LNCaP clone FGC (cell line): ENCODE data around the gene ZYG11B.
"Not testable (repeated sequence)": the region's sequence is repeated elsewhere in the genome, so short reads cannot be mapped to it uniquely, and the experiment has no call there.

Experiments
- DNase-seq: peaks from one replicate; pipeline ENCODE4 v3.0.0-alpha.2; 2011; ENCODE audit warnings: low read depth
- H3K4me3 ChIP-seq: 2 replicates; pipeline ENCODE4 v1.5.1; 2011; ENCODE audit warnings: mild to moderate bottlenecking, low read depth, low read length, control low read depth
- CTCF ChIP-seq: IDR thresholded peaks from 2 replicates; pipeline ENCODE4 v1.5.1; 2012; ENCODE audit warnings: mild to moderate bottlenecking; ENCODE audit not compliant: control insufficient read depth, insufficient read depth; ENCODE audit errors: extremely low read depth

Gene ZYG11B

GRCh38 chr1:52855584-52855983 is 129.3 kb downstream of the ZYG11B start:
- no peak for TF ChIP-seq CTCF
- DNase-seq: no peak
- H3K4me3 ChIP-seq: no peak overlapping the region

- no peak for TF ChIP-seq CTCF
- no peak overlapping the region for H3K4me3 ChIP-seq
- DNase-seq: no peak
Measured at GRCh38 chr1:52856026-52856425, 129.8 kb downstream of the ZYG11B start.

GRCh38 chr1:52857443-52857842 is 131.2 kb downstream of the ZYG11B start:
- no peak for TF ChIP-seq CTCF
- no peak for DNase-seq
- no peak overlapping the region for H3K4me3 ChIP-seq

- no peak for DNase-seq
- no peak overlapping the region for H3K4me3 ChIP-seq
- no peak for TF ChIP-seq CTCF
Measured at GRCh38 chr1:52862666-52863458, 136.6 kb downstream of the ZYG11B start.

- H3K4me3 ChIP-seq: peak overlapping the region; percentile 9; the same call in 1 of the 2 replicates
- peak; percentile 95 for DNase-seq
- TF ChIP-seq CTCF: no peak
Measured at GRCh38 chr1:52867087-52867863, 141.0 kb downstream of the ZYG11B start.

GRCh38 chr1:52869727-52870126 is 143.5 kb downstream of the ZYG11B start:
- H3K4me3 ChIP-seq, DNase-seq: not testable (repeated sequence)

- no peak for TF ChIP-seq CTCF
- DNase-seq: no peak
- no peak overlapping the region for H3K4me3 ChIP-seq
Measured at GRCh38 chr1:52876843-52877242, 150.6 kb downstream of the ZYG11B start.
